Mononuclear cell (primary cell): Measurements from ENCODE around the gene AMD1. TPM values are rescaled to one million over a fixed set of nuclear protein-coding genes. Genes with fewer than 3 reads are reported as not detected.

Experiments used
- H3K27me3 ChIP-seq: 2 replicates; pipeline ENCODE4 v1.6.0; 2011; ENCODE audit warnings: low read length, control low read depth; ENCODE audit not compliant: insufficient read depth
- H3K4me1 ChIP-seq: 2 replicates; pipeline ENCODE4 v1.5.1; 2011; ENCODE audit warnings: mild to moderate bottlenecking, low read length, control low read depth; ENCODE audit not compliant: insufficient read depth
- H3K4me3 ChIP-seq: 2 replicates; pipeline ENCODE4 v1.5.1; 2011; ENCODE audit warnings: mild to moderate bottlenecking, low read length, moderate library complexity
- H3K9me3 ChIP-seq: 2 replicates; pipeline ENCODE4 v1.5.1; 2011; ENCODE audit warnings: low read depth, mild to moderate bottlenecking, control low read depth, low read length
- total RNA-seq: library from RNA; depleted of rRNA; stranded (reverse); fragments of >200 nt; gene quantifications from one replicate; pipeline ENCODE4 v1.2.3, GENCODE V29; 2012

Gene AMD1
- total RNA-seq, 1 donor: 245 TPM

GRCh38 chr6:110944681-110945151 lies 70.1 kb downstream of the AMD1 start:
- Histone ChIP-seq H3K4me1 (peaks cover 14% of the 10 kb centered on the region), H3K9me3 (no peaks in the 10 kb centered on the region), H3K27me3 (no peaks in the 10 kb centered on the region), H3K4me3 (no peak overlapping the region)

Other genes with a start within 250 kb of the AMD1 start
- 7.9 TPM for gene CDK19, start 59.3 kb upstream of the AMD1 start, total RNA-seq
- gene GTF3C6, start 83.9 kb downstream of the AMD1 start, total RNA-seq: 16.5 TPM
- 5.7 TPM for gene RPF2, start 107.3 kb downstream of the AMD1 start, total RNA-seq
- gene SLC16A10, start 212.7 kb downstream of the AMD1 start, total RNA-seq: 11.2 TPM